ENCODE data around the gene MYO16.

- TF ChIP-seq CTCF (IDR thresholded peaks at IDR 0.05; ENCODE audit: poor library complexity) = no peak
- no peak for TF ChIP-seq EZH2 (IDR thresholded peaks at IDR 0.05; ENCODE audit: borderline replicate concordance)
- no peak for TF ChIP-seq EZH2phosphoT487 (IDR thresholded peaks at IDR 0.05; ENCODE audit: low read depth, severe bottlenecking, unreplicated experiment)
Observed at GRCh38 chr13:108850691-108851090, 221.3 kb downstream of the MYO16 start.

Measured in hepatocyte (in vitro differentiated cells).